Measurements from ENCODE around the gene KLHDC9.
"Not testable (repeated sequence)": the region's sequence is repeated elsewhere in the genome, so short reads cannot be mapped to it uniquely, and the experiment has no call there.

KLHDC9 gene

GRCh38 chr1:161114556-161114955 is 16.4 kb downstream of the KLHDC9 start:
- CTCF ChIA-PET, result interaction anchor here (0.6 kb wide), 1 partner anchor 163 kb away, joined by 3 read pairs; no protein-coding TSS in a partner anchor
- peak overlapping the region; percentile 96 for H3K27ac ChIP-seq
- no peak for DNase-seq (ENCODE audit: low spot score)
- TF ChIP-seq CTCF (conservative IDR thresholded peaks at IDR 0.05; ENCODE audit: low read depth), result no peak
- POLR2A ChIA-PET (ENCODE audit: low non-redundant PET), result no interaction called here

DNA sequence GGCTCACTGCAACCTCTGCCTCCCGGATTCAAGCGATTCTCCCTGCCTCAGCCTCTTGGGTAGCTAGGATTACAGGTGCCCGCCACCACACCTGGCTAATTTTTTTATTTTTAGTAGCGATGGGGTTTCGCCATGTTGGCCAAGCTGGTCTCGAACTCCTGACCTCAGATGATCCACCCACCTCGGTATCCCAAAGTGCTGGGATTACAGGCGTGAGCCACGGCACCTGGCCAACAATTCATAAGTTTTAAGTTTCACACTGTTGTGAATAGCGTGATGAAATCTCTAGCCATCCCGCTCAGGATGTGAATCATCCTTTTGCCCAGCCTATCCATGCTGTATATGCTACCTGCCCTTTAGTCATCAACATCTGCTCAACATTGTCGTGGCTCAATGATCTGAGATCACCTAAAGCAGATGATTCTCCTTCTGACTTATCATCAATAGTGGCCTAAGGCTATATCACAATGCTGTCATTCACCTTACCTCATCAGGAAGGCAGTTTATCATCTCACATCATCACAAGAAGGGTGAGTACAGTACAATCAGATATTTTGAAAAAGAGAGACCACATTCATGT is 17.1 kb downstream of the KLHDC9 start:
- H3K27ac ChIP-seq, result peak overlapping the region; percentile 96
- DNase-seq (ENCODE audit: low spot score), result peak; percentile 90
- ChIA-PET CTCF (interaction anchor here (0.6 to 0.7 kb wide), 2 partner anchors 69 to 163 kb away, joined by 3 to 4 read pairs; no protein-coding TSS in a partner anchor), POLR2A (ENCODE audit: low non-redundant PET) (no interaction called here)
- no peak for TF ChIP-seq CTCF (conservative IDR thresholded peaks at IDR 0.05; ENCODE audit: low read depth)

DNA sequence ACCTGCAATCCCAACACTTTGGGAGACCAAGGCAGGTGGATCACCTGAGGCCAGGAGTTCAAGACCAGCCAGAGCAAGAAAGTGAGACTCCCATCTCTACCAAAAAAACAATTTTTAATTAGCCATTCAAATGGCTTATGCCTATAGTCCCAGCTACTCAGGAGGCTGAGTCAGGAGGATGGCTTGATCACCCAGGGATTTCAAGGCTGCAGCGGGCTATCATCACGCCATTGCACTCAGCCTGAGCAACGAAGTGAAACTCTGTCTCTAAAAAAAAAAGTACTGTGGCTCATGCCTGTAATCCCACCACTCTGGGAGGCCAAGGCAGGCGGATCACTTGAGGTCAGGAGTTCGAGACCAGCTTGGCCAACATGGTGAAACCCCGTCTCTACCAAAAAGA is 17.8 kb downstream of the KLHDC9 start:
- POLR2A ChIA-PET (ENCODE audit: low non-redundant PET), result interaction anchor here (0.6 kb wide), 1 partner anchor 215 kb away, joined by 3 read pairs; no protein-coding TSS in a partner anchor
- CTCF ChIA-PET, result interaction anchor here (0.9 kb wide), 1 partner anchor 44 kb away, joined by 3 read pairs; no protein-coding TSS in a partner anchor
- H3K27ac ChIP-seq, result peak overlapping the region; percentile 96
- not testable (repeated sequence) for DNase-seq (ENCODE audit: low spot score)

DNA sequence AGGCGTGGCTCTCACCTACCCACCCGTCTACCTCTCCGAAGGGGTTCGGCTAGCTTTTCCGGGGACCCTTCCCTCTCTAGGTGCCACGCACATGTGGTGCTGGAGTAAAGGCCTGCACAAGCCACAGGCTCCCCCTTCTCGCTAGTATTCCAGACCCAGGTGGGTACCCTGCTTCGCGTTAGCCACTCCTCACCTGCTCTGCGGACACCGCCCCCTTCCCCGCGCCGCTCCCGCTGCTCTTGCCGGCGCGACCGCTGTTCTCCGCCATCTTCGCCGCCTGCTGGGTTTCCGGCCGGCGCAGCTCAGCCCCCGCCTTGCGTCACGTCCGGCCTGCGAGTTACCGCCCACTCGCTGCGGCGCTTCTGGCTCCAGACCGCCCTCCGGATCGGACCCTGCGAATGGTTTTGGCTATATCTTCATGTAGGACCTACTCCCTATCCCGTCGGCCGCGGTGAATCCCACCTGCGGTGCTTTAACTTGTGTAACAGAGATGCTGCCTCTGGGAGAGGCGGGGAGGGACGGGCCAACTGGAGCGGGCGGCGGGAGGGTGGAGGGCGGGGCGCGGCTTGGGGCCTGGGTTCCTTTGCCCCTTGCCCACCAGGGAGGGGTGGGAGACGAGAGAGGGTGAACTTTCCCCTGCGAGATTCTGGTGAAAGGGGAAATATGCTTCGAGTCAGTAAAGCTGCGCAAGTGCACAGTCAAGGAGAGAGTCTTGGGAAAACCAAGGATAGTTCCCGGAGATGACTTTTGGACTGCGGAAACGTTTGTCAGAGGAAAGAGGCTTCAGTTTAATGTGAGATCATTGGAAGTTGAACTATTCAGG is 19.8 kb downstream of the KLHDC9 start, which contains the start of the genes NIT1 and PFDN2:
TSS of gene NIT1 (plus strand) at position 347 of the 823 bp plus-strand sequence. CDS start at position 419, 72 bp downstream.
TSS of gene PFDN2 (minus strand) at position 279 of the 823 bp plus-strand sequence. CDS start at position 268, 11 bp downstream.
- CTCF ChIA-PET, result no interaction called here
- no peak for TF ChIP-seq CTCF (conservative IDR thresholded peaks at IDR 0.05; ENCODE audit: low read depth)
- peak; percentile 80 for DNase-seq (ENCODE audit: low spot score)
- POLR2A ChIA-PET (ENCODE audit: low non-redundant PET), result interaction anchor here (0.6 kb wide), 1 partner anchor 12 kb away, joined by 7 read pairs; no protein-coding TSS in a partner anchor
- peak within 1 kb of the TSS; percentile 96 for H3K27ac ChIP-seq

- TF ChIP-seq CTCF (conservative IDR thresholded peaks at IDR 0.05; ENCODE audit: low read depth), result peak; percentile 32; the same call in 1 of the 2 replicates
- DNase-seq (ENCODE audit: low spot score), result peak; percentile 68
- ChIA-PET POLR2A (ENCODE audit: low non-redundant PET) (no interaction called here), CTCF (no interaction called here)
- H3K27ac ChIP-seq, result peak overlapping the region; percentile 96
These were observed 21.1 kb downstream of the KLHDC9 start for GRCh38 chr1:161119092-161119903.

- H3K27ac ChIP-seq, result no peak overlapping the region
- TF ChIP-seq CTCF (conservative IDR thresholded peaks at IDR 0.05; ENCODE audit: low read depth), result no peak
- DNase-seq (ENCODE audit: low spot score), result no peak
- ChIA-PET POLR2A (ENCODE audit: low non-redundant PET) (no interaction called here), CTCF (interaction anchor here (0.9 kb wide), 1 partner anchor 20 kb away, joined by 3 read pairs; no protein-coding TSS in a partner anchor)
These were observed 23.0 kb downstream of the KLHDC9 start for GRCh38 chr1:161121042-161121650.
